NCI-H1092 (cell line): ENCODE results near the gene TMEM138.

Experiments used
- DNase-seq: peaks from one replicate; lab custom pipeline; 2025; lab: John Stamatoyannopoulos, UW

TMEM138 gene

DNA sequence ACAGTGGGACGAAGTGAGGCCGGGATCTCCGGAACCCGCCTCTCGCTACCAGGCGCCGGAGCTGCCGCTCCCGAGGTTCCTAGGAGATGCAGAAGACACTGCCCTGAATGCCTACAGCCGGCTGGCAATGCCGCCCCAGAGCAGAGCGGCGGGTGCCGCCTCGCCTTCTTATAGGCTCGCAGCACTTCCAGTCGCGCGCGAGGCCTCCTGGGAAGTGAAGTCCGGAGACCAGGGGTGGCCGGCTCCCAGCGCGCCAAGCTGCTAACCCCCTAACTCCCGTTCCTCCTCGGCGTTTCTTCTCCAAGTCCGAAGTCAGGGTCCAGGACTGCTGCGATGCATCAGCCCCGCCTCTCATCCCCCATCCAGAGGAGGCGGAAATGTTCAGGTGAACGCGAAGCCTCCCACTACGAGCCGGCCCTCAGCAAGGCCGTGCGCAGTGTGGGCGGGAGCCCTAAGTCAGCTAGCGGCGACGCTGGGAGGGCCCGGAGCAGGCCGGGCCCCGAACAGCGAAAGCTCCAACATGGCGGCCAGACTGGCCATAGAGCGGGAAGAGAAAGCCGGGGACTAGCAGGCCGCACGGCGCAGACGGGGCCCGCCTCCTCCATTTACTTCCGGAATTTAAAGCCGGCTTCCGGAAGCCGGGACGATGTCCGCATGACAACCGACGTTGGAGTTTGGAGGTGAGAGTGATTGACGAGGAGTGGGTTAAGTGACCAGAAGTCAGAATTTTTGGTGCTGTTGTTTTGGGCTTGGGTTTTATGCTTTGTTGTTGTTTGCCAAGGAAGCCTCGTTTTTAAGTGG is at the start of gene TMEM138, which contains the start of gene CYB561A3:
Gene TMEM138, plus strand, starts transcription at position 634 of the 801 bp plus-strand sequence. CDS start 2,017 bp downstream, outside the sequence.
Gene CYB561A3, minus strand, starts transcription at position 142 of the 801 bp plus-strand sequence. CDS start 5,169 bp downstream, outside the sequence.
- peak; percentile 96 for DNase-seq

- no peak for DNase-seq
Measured at GRCh38 chr11:61315260-61315659, 46.9 kb upstream of the TMEM138 start.

DNA sequence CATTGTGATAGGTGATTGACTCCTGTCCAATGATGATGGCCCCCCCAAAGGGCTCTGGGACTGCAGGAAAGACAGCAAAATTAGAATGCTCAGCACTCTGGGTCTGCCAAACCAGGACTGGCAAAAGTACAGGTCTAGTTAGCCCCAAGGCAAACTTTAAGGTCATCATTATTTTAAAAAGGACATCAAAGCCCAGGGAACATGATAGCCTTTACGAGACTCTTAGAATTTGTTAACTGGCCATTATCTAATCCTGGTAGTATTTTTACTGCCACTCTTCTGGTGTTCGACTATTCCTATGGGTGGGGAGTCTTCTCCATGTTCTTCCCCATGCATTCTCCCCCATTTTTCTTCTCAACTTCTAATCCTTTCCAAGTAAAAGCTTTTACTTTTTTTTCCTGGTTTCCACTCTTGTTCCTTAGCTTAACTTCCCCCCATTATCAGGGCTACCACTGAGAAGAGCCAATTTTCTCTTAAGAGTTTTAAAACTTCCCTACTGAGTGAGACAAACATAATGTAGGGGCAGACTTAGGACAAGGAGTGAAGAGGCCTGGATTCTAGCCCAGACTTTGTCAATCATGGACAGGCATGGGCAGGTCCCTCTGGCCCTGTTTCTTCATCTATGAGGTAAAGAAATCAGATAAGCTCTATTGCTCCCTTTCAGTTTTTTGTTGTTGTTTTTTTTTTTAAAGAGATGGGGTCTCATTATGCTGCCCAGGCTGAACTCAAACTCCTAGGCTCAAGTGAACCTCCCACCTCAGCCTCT is 36.3 kb upstream of the TMEM138 start:
- DNase-seq, result no peak

DNA sequence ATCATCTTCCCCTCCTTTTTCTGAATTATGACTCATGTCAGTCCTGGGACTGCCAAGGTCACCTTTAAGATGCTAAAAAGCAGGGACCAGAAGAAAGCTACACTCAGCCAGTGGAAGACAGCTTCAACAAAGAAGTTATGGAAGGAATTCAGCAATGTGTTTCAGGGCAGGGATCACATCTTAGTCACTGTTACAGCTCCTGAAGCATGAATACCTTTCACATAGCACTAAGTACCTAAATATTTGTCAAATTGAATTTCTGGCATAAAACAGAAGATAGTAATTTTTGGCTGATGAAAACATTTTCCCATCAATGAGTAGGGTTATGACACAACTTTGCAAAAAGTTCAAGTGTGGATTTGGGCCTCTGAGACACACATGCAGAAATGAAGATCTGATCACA is 34.5 kb upstream of the TMEM138 start:
- no peak for DNase-seq

- no peak for DNase-seq
Measured at GRCh38 chr11:61328351-61328750, 33.8 kb upstream of the TMEM138 start.

DNA sequence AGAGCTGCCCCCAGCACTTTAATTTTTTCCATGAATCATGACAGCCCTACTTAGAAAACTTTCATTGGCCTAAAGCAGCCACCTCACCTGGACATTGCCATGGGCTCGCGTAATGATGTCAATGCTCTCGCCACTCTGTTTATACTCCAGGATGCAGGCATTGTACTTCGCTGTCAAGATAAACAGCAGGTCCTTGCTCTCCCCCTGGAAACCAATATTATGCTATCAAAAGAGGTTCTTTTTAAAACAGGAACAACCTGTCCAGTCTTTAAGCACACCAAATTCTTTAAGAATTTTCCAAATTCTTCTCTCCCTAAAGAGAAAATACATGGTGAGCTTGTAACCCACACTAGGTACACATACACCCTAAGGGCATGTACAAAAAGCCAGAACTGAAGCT is 32.3 kb upstream of the TMEM138 start:
- no peak for DNase-seq

GRCh38 chr11:61331651-61332050 is 30.5 kb upstream of the TMEM138 start:
- DNase-seq, result no peak

DNA sequence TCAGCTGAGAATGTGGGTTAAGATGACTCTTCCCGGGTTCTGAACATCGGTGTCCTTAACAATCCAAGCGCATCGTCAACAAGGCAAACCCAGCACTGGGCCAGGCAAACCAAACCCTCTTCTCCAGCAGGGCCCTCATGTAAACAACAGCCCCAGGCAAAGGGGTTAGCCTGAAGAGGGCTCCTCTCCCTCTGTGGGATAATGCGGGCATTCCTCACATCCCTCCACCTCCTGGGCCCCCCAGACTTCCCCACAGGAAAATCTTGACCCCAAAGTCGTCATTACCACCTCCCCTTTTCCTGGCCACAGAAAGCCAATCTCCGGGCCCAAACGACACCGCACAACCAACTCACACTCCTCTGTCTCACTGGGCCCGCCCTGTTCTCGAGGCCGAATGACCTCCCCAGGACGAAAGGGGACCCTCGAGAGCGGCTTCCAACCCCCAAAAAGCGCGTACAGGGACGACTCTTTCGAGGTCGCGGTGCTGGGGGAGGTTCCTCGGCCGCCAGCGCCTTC is 29.8 kb upstream of the TMEM138 start:
- DNase-seq, result no peak

- peak; percentile 97 for DNase-seq
Measured at GRCh38 chr11:61332797-61333549, 29.2 kb upstream of the TMEM138 start, which contains the start of the genes DDB1 and TKFC. DDB1 (minus strand) TSS chr11:61333105; CDS start chr11:61332968, 137 bp downstream. TKFC (plus strand) TSS chr11:61333228; CDS start chr11:61334729, 1,501 bp downstream.

DNA sequence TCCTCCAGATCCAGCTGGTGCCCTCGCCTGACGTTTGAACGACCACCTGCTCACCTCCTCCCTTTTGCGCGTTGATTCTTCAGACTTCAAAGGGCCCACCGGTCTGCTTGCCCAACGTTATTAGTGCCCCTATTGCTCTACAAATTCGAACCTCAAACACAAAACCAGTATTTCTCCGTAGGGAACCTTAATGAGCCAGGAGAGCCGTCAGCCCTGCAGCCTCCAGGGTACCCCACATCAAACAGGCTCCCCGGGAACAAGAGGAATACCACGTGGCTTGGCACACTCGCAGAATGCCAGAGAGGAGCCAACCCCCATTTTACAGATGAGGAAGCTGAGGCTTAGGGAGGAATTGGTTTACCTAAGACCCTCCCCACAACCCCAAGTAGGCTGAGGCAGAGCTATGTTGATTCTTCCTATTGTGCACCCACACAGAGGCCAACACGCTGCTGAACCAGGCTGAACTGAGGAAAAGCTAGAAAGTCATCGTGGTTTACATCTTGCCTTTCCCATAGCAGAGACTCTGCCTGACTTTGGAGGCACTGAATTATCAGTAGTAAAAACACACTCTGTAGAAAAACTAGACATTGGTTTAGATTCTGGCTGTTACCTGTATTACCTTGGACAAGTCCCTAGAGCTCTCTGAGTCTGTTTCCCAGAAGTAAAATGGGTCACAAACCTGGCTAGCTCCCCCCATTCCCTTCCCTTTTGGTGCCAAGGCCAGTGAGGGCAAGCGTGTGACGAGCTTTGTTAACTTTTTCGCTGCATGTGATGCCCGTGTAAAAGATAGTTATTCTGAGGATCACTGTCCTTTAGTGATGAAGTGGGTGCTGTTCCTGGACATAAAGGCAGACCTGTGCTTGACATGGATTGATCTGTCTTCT is 28.4 kb upstream of the TMEM138 start:
- no peak for DNase-seq

DNA sequence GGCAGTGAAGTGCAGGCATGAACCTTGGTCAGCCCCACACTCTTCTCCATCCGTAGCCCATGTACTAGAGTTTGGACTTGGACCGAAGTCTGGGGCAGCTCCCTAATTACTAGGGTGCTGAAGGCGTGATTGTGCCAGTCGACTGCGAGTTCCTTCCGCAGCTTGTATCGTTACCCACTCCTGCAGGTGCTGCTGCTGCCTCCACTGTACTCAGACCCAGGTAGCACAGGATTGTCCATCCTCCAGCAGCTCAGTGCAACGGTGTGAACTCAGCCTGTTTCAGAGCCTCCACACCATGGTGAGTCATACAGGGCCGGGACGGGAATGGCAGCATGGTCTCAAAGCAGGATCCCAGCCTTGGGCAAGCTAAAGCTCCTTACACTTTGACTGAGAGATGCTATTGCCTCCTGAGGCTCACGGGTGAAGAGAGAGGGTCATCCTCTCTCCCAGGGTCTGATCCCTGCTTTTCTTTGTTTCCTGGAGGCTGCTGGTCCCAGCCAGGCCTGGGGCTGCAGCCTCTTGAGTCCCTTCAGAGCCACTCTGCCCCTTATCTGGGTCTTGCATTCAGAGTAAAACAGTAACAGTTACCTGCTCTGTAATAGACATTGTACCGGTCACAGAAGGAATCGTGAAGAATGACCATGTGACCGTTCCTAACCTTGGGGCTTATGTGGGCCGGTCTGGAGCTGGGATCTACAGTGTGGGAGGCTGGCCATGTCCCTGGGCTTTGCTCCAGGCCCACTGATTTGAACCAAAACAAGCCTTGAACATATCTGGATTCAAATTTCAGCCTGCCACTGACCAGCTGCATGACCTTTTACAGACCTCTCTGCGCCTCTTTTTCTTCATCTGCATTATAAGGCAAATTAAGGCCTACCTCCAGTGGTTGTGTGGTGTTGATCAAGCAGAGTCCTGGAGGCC is 27.5 kb upstream of the TMEM138 start:
- no peak for DNase-seq

DNA sequence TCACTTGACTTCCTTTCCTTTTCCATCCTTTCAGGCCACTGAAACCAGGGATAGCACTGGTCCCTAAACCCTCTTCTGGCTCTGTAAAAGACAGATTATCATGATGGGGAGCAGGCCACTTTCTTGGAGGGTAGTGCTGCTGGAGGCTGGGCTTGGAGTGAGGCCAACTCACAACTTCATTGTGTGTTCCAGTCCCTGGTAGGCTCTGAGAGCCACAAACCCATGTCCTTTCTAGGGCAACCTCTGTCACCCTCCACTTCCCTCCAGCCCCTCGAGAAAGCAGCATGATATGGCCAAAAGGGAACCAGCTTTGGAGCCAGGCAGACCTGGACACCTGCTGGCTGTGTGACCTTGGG is 26.8 kb upstream of the TMEM138 start:
- no peak for DNase-seq

GRCh38 chr11:61336171-61336935 is 25.8 kb upstream of the TMEM138 start:
- DNase-seq, result peak; percentile 80

DNA sequence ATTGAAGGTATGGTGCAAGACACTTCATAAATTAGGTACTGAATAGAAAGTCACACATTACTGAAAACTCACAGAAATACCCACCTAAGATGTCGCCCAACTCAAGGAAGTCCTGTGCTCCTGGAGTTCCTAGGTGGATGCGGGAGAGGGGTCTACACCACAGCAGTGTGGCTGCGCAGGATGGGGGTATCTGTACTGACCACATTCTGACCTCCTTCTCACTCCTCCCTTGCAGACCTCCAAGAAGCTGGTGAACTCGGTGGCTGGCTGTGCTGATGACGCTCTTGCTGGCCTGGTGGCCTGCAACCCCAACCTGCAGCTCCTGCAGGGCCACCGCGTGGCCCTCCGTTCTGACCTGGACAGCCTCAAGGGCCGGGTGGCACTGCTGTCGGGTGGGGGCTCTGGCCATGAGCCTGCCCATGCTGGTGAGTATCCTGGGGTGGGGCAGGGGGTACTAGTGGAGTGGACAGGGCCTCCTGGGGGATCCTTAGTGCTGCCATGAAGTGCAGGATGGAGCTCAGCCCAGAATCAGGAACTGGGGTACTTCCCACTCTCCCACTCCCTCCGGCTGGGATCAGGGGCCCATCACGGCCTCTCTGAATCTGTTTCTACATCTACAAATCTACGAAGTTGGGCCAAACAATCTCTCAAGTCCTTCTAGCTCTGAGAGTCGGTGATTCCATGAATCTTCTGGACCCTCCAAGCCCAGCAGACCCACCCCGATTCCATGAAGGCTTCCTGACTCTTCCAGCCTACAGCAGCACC is 24.3 kb upstream of the TMEM138 start:
- no peak for DNase-seq

DNA sequence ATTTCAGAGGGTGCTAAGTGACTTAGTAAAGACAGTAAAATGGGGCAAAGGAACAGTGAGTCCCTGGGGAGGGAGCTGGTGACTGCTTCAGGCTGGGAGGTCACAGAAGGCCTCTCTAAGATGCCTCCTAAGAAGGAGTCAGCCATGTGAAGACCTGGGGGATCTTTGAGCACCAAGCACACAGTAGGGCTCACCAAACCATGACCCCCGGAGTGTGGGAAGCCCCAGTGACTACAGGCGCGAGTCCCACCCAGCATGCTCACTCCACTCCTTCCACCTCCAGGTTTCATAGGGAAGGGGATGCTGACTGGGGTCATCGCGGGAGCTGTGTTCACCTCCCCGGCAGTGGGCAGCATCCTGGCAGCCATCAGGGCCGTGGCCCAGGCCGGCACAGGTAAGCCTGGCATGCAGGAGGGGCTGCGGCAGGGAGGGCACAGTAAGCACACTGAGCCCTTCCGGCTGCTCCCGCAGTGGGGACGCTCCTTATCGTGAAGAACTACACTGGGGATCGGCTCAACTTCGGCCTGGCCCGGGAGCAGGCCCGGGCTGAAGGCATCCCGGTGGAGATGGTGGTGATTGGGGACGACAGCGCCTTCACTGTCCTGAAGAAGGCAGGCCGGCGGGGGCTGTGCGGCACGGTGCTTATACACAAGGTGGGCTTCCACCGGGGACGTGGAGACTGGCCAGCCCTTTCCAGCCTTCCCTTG is 23.2 kb upstream of the TMEM138 start:
- no peak for DNase-seq

DNA sequence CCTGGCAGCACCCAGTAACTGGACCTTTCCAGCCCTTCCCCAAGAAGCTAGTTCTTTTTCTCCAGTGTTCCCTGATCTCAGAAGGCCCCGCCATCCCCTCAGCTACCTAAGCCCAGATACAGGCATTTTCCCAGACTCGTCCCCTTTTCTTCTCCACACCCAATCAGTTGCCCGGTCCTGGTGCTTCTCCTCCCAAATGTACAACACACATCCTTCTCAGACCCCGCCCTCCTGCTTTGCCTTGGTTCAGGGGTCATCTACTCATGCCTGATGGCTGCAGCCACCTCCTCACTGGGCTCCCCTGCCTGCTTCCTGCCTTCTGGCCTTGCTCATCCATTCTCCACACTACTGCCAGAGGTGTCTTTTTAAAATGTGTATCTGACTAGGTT is 22.7 kb upstream of the TMEM138 start:
- DNase-seq, result no peak

DNA sequence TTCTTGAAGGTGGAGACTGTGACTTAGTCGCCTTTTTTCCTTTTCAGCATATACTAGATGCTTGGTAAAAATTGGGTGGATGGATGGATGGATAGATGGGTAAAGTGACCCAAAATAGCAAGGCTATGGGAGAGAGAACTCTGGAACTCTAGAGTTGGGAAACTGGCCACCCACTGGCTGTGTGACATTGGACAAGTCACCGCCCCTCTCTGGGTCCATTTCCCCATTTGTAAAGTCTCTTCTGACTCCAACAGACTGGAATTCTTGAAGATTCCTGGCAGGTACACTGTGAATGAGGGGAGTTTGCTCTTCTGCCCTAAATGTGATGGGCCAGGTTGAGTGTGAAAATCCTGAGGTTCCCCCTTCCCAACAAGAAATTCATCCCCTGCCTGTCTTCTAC is 21.2 kb upstream of the TMEM138 start:
- DNase-seq, result no peak

GRCh38 chr11:61341706-61342105 is 20.5 kb upstream of the TMEM138 start:
- DNase-seq, result no peak
